Glomerular visceral epithelial cell (primary cell): ENCODE results near the gene SAFB2.
"Not testable (repeated sequence)": the region's sequence is repeated elsewhere in the genome, so short reads cannot be mapped to it uniquely, and the experiment has no call there.

ENCODE experiments used
- DNase-seq: peaks from one replicate; pipeline ENCODE4 v3.0.0-alpha.2; 2016; ENCODE audit errors: extremely low spot score

Gene SAFB2

DNA sequence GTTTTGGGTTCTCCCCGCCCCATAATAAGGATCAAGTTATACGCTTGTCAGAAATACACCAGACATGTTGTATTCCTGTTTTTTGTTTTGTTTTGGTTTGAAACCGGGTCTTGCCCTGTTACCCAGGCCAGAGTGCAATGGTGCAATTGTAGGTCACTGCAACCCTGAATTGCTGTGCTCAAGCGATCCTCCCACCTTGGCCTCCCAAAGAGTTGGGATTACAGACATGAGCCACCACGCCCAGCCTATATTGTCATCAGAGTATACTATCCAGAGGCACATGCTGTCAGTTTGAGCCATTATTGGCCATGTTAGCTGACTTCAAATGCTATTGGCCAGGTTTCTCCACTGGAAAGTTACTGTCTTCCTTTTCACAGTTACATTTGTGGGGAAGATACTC is 10.1 kb upstream of the SAFB2 start:
- no peak for DNase-seq

- no peak for DNase-seq
Measured at GRCh38 chr19:5632241-5632612, 9.7 kb upstream of the SAFB2 start.

DNA sequence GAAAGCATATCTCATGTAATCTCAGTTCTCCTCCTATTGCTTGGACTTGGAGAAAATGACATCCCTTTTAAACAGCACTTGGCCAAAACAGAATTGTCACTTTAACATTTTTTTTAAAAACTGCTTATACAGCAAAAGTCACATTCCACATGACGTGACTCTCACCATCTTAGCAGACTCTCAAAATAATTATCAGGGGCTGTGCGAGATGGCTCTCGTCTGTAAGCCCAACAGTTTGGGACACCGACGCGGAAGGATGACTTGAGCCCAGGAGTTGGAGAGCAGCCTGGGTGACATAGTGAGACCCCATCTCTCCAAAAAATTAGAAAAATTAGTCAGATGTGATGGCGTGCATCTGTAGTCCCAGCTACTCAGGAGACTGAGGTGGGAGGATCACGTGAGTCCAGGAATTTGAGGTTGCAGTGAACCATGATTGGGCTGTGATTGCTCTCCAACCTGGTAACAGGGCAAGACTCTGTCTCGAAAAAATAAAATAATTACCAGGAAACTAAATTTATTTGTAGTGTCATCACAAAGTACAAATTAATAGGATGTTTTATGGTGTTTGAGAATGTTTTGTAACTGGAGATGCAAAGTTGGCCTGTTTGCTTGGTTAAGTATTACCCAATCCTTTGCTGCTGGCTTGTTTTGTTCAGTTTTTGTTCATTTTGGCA is 9.1 kb upstream of the SAFB2 start:
- no peak for DNase-seq

- no peak for DNase-seq
Measured at GRCh38 chr19:5628919-5629481, 6.4 kb upstream of the SAFB2 start.

DNA sequence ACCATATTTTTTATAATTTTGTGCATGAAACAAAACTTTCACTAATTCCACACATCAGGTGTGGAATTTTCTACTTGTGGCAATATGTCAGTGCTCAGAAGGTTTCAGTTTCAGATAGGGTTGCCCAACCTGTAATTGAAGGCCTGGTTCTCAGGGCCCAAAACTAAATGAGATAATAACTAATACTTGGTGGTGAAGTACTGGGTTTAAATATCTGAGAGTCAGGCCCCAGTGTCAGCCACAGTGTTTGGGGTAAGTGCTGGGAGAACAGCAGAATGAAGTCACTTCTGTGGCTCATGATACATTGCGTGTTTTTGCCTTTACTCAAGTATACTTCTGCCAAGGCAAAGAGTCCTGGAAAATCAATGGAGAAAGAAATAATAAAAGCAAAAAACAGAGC is 5.9 kb upstream of the SAFB2 start:
- no peak for DNase-seq

- DNase-seq = peak; percentile 11
Measured at GRCh38 chr19:5627395-5627904, 4.9 kb upstream of the SAFB2 start.

DNA sequence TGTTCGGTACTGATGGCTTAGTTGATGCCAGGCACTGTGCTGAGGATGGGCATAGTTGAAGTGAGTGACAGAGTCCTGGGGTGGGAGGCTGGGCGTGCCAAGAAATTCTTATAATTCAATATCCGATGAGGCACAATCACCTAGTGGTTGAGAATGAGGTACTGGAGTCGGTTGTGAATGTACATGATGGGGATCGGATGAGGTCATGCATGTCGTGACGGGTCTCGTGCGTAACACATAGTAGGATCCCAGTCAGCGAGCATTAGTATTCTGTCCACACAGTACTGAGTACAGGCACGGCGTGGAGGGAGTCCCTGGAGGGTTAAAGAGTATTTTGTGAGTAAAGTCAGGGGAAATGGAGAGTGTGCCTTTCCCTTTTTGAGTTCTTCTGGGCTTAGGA is 3.1 kb upstream of the SAFB2 start:
- no peak for DNase-seq

- DNase-seq = no peak
Measured at GRCh38 chr19:5624741-5625278, 2.2 kb upstream of the SAFB2 start.

GRCh38 chr19:5624018-5624663 is 1.6 kb upstream of the SAFB2 start:
- DNase-seq = peak; percentile 18

DNA sequence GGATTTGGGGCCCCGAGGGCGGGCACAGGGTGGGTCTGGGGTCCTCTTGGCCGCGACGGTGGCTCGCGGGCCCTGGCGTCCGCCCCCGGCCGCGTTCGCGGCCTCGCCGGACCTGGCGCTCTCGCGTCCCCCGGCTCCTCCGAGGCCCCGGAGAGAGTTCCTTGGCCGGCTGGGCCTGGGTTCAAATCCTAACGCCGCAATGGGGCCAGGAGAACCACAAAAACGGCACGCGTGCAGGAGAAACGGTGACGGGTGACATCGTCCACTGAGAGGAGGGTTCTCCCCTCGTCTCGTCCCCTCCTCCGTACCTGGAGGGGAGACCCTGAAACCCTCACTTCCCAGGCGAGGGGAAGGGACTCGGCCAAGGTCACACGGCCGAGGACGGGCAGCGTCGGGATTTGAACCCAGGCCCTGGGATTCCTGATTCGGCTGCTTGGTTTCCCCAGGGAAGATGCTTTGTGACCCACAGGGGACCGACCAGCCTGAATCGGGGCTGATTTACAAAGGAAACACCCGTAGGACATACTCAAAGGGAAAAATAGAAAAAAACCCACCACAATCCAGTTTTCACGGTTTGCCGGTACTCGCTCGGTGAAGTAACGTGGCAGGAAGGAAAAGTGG is 931 bp upstream of the SAFB2 start:
- DNase-seq = no peak

DNA sequence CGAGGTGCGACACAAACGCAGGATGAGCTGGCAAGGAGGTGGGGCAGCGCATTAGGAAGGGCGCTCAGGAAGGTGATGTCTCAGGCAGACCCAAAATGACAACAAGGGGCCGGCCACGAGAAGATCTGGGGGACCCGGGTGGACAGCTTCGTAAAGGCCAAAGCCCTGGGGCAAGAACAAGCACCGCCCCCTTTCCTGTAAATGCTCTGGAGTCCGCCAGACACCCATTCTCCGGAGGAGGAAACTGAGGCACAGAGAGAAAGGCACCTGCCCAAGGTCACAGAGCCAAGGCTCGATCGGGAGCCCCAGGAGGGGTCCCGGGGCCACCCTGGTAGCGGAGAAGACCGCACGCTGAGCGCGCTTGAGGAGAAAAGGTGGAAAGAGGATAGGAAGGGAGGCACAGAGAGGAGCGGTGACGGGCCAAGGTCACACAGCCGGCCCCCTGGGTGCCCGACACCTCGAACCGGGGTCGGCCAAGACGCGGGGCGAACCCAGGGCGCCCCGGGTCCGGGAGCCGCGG is 571 bp downstream of the SAFB2 start:
- peak; percentile 7 for DNase-seq

DNA sequence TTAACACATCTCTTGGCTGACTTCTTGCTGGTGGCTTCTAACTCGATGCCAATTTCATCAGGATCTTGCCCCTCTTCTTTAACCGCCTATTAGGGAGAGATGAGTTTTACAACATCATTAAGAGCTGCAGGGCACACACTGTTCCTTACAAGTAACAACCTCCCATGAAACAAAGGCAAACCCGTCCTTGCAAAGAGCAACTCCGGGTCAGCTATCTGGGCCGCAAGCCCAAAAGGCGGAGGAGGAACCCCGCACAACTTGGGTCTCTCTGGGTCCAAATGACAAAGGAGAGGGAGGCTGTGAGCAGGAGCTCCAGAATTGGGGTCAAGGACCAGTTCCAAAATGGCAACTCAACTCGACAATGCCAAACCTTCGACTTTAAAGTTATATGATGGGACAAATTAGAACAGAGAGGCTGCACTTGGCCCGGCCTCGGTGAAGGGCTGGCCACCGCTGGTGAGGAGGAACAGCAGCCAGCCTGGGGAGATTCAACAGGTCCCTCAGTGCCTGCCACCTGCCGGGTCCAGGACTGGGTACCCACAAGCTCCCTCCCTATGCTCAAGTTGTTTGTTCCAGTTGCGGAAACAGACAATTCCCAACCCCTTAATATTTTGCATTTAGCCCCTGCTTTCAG is 1.1 kb downstream of the SAFB2 start:
- no peak for DNase-seq

DNA sequence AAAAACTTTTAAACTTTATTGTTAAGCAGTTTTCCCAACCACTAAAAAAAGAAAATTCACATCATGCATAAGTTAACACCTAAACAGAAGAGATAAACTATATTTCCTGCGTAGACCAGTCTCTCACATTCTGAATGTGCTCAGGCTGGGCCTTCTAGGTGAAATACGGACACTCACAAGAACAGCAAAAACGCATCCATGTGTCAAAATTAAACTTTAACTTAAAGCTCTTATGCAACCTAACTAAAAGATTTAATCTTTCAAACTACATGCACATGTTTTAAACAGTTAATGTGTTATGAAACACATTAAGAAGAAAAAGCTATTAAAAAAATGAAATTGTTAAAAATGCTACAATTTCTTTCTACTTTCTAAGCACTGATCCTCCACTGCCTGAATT is 2.6 kb downstream of the SAFB2 start:
- no peak for DNase-seq

GRCh38 chr19:5618591-5618990 is 4.0 kb downstream of the SAFB2 start:
- DNase-seq = no peak

- DNase-seq = no peak
Measured at GRCh38 chr19:5617080-5617479, 5.5 kb downstream of the SAFB2 start.

- DNase-seq = no peak
Measured at GRCh38 chr19:5615756-5616327, 6.7 kb downstream of the SAFB2 start.

GRCh38 chr19:5612891-5613865 is 9.4 kb downstream of the SAFB2 start:
- no peak for DNase-seq

DNA sequence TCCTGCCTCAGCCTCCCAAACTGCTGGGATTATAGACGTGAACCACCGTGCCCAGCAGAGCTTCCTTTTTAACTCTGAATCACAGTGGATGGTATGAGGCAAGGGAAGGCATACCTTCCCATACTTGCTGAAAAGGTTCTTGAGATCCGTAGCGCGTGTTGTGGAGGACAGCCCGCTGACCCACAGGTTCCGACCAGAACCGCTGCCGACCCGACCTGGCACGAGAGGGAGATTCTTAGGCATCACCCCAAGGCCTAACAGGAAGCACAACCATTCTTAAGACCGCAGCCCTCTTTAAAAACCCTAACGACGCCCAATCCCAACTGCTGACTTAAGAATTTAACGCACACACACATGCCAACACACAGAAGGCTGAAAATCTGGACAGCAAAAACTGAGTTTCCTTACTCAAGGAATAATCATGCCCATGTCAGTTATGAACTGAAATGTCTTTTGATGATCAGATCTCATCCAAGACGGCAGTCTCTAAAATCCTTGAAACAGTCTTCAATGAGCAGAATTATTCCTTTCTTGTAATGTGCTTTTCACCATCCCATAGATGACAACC is 12.6 kb downstream of the SAFB2 start:
- no peak for DNase-seq

DNA sequence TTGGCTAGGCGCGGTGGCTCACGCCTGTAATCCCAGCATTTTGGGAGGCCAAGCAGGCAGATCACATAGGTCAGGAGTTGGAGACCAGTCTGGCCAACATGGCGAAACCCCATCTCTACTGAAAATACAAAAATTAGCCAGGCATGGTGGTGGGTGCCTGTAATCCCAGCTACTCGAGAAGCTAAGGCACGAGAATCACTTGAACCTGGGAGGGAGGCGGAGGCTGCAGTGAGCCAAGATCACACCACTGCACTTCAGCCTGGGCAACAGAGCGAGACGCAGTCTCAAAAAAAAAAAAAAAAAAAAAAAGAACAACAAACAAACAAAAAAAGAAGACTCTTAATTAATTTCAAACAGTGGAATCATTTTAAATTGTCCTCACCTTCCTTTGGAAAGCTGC is 13.8 kb downstream of the SAFB2 start:
- DNase-seq = not testable (repeated sequence)

DNA sequence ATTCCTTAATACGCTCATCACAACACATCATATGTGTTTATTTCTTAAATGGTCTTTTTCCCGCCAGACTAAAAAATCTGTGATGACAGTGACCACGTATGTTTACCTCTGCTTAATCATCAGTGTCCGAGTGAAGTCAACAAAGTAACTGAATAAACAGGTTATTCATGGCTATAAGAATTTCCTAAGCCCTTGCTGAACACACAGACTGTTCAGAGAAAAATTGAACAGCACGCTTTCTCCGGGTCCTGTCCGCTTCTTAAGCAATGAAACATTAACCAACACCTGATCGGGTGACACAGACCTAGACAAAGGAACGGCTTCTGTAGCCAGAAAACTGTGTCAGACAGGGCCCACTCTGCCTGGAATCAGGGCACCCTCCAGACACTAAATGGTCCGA is 14.3 kb downstream of the SAFB2 start:
- no peak for DNase-seq
